ENCODE measurements around the gene LYG1.
"Not testable (repeated sequence)": the region's sequence is repeated elsewhere in the genome, so short reads cannot be mapped to it uniquely, and the experiment has no call there.

Gene LYG1

DNA sequence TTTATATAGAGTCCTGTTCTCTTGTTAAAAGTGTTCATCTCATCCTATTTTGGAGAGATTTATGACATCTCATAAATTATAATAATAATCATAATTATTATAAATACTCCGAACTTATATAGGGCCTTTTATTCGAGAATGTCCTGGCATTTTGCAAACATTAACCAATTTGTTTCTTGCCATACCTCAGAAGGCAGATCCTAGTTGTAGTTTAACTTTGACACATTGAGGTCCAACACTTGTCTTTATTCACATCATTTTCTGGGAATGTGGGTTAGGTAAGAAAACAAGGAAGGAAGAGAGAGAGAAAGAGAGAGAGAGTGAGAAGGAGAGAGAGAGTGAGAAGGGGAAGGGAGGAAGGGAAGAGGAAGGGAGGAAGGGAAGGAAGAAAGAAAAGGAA, at the start of gene LYG1:
Gene LYG1 (minus strand): TSS at position 101 of the 400 bp plus-strand sequence. CDS start 5,527 bp downstream, outside the sequence.
- not testable (repeated sequence) for DNase-seq

DNA sequence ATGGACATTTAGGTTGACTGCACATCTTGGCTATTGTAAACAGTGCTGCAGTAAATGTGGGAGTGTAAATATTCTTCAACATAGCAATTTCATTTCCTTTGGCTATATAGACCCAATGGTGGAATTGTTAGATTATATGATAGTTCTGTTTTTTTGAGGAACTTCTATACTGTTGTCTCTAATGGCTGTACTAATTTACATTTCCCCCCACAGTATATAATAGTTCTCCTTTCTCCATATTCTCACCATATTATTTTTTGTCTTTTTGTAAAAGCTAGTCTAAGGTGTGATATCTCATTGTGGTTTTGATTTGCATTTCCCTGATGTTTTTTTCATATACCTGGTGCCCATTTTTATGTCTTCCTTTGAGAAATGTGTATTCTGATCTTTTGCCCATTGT, 49.2 kb upstream of the LYG1 start:
- DNase-seq, result no peak

GRCh38 chr2:99348173-99348572, 47.2 kb upstream of the LYG1 start:
- DNase-seq, result no peak

- DNase-seq, result no peak
These were observed 45.2 kb upstream of the LYG1 start for GRCh38 chr2:99346218-99346617.

DNA sequence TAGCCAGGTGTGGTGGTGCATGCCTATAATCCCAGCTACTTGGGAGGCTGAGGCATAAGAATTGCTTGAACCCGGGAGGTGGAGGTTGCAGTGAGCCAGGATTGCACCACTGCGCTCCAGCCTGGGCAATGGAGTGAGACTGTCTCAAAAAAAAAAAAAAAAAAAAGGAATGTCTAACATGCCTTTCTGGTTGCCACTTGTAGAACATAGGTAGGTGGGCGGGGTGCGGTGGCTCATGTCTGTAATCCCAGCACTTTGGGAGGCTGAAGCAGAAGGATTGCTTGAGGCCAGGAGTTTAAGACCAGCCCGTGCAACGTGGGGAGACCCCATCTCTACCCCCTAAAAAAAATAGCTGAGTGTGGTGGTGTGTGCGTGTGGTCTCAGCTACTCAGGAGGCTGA, 44.4 kb upstream of the LYG1 start:
- not testable (repeated sequence) for DNase-seq

GRCh38 chr2:99342536-99342935, 41.5 kb upstream of the LYG1 start:
- DNase-seq, result no peak

DNA sequence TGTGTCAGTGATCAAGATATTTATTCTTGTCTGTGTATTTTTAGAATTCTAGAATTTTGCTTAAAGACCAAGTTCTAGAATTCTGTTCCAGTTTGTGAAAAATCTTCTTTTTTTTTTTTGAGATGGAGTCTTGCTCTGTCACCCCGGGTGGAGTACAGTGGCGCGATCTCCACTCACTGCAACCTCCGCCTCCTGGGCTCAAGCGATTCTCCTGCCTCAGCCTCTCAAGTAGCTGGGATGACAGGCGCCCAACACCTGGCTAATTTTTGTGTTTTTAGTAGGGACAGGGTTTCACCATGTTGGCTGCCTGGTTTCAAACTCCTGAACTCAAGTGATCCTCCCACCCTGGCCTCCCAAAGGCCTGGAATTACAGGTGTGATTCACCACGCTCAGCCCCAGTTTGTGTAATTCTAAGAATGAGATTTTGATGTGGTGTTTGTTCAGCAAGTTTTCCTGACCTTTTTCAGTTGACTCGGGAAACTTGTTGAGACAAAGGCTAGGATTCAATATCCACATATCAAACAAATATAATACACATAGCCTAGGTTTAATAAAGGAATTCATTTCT, 39.8 kb upstream of the LYG1 start:
- no peak for DNase-seq

- DNase-seq, result peak; percentile 12
These were observed 37.1 kb upstream of the LYG1 start for GRCh38 chr2:99338029-99338585.

GRCh38 chr2:99337113-99338028, 36.4 kb upstream of the LYG1 start, which contains the start of gene EIF5B:
TSS of gene EIF5B (plus strand) at chr2:99337389. CDS start at chr2:99337555, 166 bp downstream.
- DNase-seq, result peak; percentile 95

DNA sequence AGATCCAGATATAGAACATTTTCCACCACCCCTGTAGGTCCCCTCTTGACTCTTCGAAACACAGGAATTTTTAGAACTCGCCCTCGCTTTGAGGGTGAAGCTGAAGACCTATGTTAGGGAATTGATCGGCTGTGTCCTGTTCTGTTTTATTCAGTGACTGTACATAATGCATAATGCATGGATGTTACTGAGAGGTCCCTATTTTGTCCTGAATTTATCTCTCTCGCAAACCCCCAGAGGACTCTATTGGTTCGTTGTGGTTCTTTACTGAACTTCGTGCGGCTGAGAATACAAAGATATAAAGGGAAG, 35.8 kb upstream of the LYG1 start:
- no peak for DNase-seq

GRCh38 chr2:99335911-99336803, 35.2 kb upstream of the LYG1 start, which contains the start of gene TXNDC9:
TSS of gene TXNDC9 (minus strand) at chr2:99336333. CDS start at chr2:99333210, 3,123 bp downstream.
- peak; percentile 99 for DNase-seq

GRCh38 chr2:99325384-99325783, 24.4 kb upstream of the LYG1 start:
- DNase-seq, result no peak

GRCh38 chr2:99317873-99318200, 16.8 kb upstream of the LYG1 start:
- DNase-seq, result not testable (repeated sequence)

GRCh38 chr2:99317161-99317872, 16.3 kb upstream of the LYG1 start:
- DNase-seq, result no peak

DNA sequence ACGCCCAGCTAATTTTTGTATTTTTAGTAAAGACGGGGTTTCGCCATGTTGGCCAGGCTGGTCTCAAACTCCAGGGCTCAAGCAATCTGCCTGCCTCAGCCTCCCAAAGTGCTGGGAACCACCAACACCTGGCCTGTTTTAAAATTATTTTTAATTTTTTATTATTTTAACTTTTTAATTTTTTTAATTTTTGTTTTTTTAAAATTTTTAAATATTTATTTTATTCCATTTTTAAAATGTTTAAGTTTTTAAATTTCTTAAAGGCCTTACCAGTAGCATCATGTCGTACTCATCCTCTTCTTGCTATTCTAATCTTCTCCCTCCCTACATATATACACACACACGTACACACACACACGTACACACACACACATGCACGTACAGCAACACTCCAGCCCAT, 1.4 kb downstream of the LYG1 start:
- DNase-seq, result no peak

GRCh38 chr2:99297994-99298393, 3.0 kb downstream of the LYG1 start:
- no peak for DNase-seq

- no peak for DNase-seq
These were observed 15.5 kb downstream of the LYG1 start for GRCh38 chr2:99285526-99285925.

DNA sequence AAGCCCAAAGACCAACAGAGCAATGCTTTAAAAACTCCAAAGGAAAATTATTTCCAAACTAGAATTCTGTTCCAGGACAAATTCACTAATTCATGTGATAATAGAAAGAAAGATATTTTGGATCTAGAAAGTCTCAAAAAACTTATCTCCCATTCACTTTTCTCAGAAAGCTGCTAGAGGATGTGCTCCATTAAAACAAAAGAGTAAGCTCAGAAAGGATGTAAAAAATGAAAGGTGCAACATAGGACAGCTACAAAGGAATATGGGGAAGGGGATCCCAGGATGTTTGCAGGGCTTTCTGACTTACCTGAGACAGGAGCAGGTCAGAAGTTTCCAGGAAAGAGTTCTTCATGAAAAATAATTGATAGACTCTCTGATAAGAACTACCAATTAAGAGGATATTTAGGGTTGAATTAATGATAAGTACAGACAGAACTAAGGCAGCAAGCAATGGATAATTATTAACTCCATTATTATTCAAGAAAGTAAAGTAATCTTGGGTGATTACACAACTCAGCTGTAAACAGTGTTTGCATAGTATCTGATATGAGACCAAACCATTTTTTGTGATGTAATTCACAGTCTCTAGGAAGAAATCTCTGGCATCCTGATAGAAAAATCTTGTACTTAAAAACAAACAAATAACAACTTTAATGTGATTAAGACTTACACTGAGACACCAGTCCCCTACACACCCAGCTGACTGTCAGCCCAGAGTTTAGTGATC, 20.9 kb downstream of the LYG1 start:
- no peak for DNase-seq

DNA sequence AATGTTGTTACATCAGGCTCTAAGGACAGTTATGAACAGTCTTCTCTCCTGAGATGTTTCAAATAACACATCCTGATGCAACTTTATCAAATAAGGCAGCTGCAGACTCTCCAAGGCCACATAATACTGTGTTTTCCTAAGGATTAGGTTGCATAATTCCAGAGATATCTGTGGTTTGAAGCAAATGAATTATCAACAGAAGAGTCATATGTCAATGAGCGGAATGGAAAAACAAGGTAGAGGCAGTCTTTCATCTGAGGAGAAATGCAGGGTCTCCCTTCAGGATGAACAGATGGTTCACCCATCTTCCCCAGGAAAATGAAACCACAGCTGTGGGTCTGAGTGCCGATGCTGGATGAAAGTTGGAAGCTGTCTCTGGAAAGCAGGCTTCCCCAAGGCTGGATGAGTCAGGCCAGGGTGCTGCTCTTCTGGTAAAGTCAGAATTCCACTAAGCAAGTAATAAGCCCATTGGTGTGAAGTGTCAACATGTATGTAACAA, 22.2 kb downstream of the LYG1 start:
- no peak for DNase-seq

DNA sequence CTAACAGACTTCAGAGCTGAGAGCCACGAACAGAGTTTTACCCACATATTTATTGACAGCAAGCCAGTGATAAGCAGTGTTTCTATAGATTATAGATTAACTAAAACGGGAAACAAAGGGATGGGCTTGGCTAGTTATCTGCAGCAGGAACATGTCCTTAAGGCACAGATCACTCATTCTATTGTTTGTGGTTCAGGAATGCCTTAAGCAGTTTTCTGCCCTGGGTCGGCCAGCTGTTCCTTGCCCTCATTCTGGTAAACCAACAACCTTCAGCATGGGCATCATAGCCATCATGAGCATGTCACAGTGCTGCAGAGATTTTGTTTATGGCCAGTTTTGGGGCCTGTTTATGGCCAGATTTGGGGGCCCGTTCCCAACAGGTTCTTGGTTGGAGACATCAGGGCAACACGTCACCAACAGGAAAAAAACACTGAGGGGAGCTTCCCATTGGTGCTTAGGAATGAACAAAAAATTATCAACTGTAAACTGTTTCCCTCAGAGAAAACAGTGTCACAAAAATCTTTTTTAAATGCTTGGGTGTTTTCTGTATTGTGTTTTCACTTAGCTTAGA, 22.7 kb downstream of the LYG1 start:
- not testable (repeated sequence) for DNase-seq

DNA sequence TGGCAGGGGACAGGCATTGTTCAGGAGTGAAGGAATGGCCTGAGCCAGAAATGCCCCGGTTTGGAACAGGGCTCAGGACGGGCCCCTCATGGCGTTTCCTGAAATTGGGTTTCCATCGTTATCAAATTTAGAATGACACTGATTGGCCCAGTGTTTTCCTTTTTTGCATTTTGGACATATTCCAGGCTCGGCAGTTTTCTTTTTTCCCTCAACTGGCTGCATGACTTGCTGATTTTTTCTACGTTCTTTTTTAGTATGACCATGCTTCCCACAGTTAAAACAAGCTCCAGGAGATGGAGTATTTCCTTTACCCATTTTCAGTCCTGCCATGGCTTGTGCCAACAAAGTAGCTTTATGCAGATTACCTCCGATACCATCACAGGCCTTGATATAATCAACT, 25.1 kb downstream of the LYG1 start:
- DNase-seq, result no peak
